Activated naive CD4-positive, alpha-beta T cell treated with Interleukin-2 at 50 U/mL for 16 hours (primary cell): ENCODE measurements around the gene ZNF438.
"Not testable (repeated sequence)": the region's sequence is repeated elsewhere in the genome, so short reads cannot be mapped to it uniquely, and the experiment has no call there.

Experiments used
- DNase-seq: peaks from one replicate; pipeline ENCODE4 v3.0.0-alpha.2; 2020

The ZNF438 gene, protein sequence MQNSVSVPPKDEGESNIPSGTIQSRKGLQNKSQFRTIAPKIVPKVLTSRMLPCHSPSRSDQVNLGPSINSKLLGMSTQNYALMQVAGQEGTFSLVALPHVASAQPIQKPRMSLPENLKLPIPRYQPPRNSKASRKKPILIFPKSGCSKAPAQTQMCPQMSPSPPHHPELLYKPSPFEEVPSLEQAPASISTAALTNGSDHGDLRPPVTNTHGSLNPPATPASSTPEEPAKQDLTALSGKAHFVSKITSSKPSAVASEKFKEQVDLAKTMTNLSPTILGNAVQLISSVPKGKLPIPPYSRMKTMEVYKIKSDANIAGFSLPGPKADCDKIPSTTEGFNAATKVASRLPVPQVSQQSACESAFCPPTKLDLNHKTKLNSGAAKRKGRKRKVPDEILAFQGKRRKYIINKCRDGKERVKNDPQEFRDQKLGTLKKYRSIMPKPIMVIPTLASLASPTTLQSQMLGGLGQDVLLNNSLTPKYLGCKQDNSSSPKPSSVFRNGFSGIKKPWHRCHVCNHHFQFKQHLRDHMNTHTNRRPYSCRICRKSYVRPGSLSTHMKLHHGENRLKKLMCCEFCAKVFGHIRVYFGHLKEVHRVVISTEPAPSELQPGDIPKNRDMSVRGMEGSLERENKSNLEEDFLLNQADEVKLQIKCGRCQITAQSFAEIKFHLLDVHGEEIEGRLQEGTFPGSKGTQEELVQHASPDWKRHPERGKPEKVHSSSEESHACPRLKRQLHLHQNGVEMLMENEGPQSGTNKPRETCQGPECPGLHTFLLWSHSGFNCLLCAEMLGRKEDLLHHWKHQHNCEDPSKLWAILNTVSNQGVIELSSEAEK

DNA sequence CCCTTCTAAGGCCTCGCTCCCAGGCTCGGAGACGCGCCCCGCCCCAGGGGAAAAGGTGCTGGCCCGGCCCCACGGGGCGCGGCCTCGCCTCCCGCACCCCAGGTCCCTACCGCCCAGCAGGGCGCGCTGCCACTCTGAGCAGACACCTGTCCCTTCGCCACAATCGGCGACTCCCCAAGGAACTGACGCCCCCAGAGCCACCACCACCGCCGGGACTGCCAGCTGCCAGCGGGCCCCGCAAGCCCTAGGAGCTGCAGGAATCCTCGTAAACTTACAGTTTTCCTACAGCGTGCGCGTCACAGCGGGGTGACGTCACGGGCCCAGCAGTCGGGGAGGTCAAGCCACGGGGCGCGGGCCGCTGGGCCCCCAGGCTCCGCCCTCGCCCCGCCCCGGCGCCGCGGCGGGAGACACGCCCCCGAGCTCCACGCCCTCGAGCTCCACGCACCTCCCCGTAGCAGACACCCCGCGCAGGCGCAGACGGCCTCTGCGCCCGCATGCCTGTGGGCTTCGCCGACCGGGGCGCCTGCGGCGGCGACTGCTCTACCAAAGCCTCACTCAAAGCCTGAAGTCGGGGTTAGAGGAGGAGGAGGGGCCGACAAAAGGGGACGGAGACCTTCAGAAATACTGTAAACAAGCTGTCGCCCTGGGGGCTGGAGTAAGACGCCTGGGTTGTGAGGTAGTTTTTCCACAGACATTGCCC lies at the start of gene ZNF438:
ZNF438 (minus strand) TSS at position 308 of the 700 bp plus-strand sequence. CDS start 154,831 bp downstream, outside the sequence.
- peak; percentile 94 for DNase-seq

DNA sequence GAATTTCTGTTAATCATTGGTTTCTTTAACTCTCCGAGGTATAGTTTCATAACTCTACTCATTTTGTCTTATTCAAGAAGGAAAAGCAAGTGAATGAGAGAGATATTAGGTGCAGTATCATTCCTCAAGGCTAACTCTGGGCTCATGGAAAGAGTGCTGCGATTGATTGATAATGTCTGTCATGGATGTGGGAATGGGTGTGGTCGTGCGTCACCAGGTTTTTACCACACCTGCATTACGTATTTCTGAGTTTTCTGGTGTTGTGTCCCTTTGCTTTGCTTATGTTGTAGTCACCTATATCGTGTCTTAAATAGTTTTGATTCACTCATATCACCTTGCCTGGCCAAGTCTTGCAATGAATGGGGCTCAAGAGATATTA lies 44.9 kb upstream of the ZNF438 start:
- no peak for DNase-seq

DNA sequence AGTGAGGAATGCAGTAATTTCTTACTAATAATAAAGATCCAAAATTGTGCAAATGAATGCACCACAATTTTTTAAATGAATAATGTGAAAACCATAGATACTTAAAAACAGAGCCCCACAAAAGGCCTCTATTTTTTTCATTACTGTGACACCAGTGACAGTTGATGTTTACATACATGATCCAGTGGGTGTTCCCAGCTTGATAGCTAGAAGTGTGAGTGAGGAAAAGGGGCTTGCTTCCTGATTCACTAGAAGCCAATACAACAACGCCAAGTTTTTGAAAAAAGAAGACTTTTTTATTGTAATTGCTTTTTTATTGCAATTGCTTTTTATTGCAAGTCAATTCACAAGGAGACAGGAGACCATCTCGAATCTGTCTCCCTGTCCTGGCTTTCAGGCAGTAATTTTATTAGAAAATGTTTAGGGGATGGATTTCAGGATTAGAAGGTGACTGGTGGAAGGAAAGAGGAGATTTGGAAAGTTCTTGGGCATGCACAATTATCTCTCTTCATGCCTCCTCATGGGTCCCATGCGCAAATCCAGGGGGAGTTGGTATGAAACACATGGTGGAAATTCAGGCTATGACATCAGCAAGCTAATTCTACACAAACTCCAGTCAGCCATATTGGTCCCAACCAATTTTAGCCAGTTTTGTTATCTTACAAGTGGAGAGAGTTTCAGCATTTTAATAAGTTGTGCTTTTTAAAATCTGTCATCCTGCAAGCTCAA lies 44.4 kb upstream of the ZNF438 start:
- no peak for DNase-seq

DNA sequence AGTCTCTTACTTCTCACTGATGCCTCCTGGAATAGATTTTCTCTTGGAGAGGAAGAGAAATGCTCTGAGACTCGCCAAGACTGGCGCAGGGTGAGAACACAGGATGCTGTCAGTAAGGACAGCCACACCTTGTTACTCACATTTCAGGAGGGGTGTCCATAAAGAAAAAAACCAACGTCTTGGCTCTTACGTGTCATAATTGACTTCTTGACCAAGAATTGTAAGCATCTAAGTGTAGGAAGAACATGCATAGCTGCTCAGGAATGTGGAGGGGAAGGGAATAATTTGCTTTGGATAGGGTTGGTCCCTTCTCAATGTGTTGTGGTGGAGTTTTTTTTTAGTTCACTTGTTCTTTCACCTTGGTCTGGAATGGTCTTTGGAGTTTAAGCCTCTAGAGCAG lies 43.8 kb upstream of the ZNF438 start:
- no peak for DNase-seq

DNA sequence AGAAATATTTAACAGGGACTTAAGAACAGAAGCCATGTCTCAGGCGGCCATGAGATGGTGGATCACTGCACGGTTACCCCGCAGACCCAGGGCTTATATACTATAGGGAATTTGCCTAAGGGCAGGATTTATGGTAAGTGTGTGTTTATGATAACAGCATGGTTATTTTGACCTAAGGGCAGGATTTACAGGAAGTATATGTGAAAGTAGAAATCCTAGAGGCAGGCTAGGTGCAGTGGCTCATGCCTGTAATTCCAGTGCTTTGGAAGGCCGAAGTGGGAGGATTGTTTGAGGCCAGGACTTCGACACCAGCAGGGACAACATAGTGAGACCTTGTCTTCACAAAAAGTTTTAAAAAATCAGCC lies 43.0 kb upstream of the ZNF438 start:
- no peak for DNase-seq

DNA sequence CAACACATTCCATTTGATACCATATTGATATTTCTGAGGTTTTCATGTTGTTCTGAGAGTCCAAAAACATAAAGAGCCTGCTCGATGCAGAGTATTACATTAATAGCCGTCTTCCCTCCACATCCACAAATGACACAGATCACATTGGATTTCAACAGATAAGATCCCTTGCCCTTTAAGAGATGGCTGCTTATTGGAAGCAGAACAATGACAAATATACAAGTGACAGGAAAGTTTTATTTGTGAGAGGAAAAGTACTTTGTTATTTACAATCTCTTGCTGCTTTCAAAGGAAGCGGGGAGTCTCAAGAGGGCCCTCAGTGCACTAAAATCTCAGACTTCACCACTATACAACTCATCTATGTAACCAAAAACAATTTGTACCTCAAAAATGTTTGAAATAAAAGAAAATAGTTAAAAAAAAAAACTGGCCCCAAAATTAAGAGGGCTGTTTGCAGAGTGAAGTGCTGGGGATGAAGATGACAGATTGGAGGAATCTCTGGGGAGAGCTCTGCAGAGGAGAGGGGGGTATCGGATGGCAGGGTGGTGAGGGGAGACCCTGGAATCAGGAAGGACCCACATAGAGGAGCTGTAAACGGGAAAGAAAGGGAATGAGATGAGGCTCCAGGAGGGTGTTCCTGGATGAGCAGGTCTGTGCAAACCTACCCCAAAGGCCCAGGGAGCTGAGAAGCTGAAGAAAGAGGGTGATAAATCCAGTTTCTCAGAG lies 42.5 kb upstream of the ZNF438 start:
- DNase-seq, result no peak

DNA sequence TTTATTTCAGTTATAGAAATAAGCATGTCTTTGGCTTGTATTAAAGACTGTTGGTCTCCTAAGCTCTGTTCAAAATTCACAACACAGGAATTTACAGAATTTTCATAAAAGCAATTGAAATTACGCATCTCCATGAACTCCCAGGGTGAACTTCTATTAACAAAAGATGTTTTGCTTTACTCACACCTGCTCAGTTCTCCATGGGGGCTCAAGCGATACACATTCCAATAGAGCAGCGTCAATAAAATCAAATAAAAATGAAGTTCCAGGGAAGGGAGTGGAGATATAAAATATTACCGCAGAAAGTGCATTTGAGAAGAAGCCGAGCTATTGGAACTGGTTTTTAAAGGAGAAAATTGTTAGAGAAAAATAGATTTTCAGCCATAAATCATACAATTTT lies 41.5 kb upstream of the ZNF438 start:
- no peak for DNase-seq

DNA sequence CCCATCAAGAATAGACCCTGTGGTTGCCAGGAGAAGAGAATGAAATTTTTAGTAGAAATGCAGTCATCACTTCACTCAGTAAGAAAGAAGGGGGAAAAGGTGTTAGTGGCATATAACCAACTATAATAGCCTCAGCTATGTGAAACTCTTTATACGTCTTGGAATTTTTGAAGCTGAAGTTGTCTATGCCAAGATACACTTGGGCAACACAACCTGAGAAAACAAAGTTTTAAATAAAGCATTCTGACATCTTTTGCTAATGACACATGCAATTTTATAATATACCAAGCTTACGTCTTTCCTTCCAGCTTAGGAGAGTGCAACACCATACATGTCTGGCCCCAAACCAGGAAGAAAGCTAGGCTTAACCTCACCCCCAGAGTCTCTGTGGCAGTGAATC lies 40.8 kb upstream of the ZNF438 start:
- DNase-seq, result no peak

DNA sequence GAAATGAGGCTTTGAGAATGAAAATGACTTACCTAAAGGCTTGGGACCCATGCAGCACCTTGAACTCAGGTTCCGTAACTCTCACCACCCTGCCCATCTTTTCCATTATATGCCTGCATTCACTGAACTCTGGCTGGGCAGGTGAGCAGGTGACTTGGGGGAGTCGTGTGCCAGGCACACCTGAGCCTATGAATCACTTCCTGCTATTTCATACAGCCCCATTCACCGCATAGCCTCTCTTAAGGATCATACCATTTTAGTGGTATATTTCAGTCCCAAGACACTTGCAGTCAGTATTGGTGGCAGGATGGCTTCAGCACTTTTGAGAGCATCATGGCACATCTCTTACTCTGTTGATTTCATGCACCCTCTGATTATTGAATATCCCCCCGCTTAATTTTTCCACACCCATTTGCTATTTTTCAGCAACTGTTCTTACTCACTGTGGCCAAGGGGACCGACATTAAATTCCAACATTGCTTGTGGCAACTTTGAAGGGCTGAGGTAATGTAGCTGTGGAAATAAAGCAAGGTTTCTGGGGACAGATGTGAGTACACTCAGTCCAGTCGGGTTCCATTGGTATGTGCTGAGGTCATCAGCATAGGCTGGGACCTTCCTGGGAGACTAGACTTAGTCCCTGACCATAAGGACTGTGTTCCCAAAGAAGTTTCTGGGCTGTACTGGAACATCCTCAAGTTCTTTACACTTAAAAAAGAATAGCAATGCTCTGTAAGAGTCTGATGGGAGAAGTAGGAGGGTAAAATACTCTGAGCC lies 39.8 kb upstream of the ZNF438 start:
- DNase-seq, result no peak

DNA sequence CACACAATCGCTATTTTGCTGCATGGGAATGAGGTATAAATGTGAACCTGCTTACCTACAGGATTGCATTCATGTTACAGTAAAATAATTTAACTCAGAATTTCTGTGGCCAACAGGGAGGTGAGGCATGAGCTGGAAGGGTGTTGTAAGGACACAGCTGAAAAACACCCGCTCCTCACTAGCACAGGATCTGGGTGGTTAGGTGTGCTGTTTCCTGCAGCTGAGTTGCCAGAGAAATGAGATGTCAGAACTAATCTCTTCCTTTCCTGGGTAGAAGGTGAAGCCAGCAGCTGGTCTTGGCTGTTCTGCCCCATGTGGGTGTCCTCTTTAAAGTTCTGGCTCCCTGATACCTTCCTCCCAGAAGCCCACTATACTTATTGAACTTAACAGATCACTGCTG lies 39.0 kb upstream of the ZNF438 start:
- no peak for DNase-seq

DNA sequence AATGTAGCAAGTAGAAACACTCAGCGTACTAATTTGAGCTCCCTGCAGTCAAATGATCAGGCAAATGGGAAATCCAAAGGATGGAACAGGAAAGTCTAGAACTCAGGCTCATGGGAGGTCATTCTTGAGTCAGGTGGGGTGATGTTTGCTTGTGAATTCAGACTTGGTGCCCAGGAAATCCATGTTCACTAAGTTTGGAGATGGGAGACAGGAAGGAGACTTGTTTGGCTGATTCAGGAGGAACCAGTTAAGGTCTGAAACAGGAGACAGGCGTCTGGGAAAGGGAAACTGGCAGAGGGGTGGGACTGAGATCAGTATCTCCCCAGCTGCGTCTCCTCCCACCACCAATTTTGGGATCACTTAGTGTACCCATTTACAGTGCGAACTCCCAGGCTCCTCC lies 38.4 kb upstream of the ZNF438 start:
- no peak for DNase-seq

DNA sequence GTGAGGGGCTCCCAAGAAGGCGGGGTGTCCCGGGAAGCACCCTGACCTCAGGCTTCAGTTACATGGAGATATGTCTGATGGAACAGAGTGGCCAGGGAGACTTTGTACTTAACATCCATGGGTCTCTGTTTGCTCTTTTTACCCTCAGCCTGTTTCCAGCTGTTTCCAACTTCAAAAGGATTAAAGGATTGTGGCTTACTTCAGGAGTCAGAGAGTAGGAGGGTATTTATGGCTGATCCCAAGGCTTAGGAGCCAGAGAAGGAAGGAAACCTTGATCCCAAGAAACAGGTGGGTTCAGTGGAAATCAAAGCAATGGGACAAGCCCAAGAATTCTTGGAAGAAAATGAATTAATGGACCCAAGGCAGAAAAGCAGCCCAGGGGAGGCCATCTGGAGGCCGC lies 37.7 kb upstream of the ZNF438 start:
- no peak for DNase-seq

DNA sequence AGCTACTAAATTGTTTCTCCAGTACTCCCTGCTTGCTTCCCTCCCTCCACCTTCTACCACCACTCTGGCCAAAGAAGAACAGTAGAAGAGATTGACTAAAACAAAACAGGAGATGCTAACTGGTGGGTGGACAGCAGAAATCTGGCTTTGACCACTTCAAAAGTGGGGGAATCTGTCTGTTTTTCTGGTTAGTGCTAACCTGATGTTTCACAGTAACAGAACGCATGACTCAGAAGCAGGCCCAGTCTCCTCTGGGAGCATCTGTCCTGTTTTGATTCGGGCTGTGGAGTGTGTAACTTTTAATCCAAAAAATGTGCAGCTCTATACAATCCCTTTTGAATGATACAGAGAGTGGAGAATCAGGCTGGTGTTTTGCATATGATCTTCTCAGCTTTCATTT lies 32.7 kb upstream of the ZNF438 start:
- DNase-seq, result no peak

DNA sequence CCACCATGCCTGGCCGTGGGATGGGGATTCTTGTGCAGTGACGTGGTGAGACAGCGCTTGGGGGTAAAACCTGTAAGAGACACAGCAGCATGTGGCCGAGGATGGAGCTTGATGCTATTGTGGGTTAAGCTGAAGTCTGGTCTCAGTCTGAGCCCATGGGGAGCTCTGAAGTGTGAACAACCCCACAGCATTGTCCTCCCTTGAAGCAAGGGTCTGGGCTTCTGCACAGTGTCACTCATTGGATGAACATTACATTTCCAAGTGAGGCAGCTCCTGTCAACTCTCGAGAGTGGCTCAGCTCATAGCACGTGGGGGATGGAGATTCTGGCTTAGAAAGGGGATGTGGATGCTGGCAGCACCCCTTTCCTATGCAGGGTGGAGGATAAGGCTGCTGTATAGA lies 32.2 kb upstream of the ZNF438 start:
- no peak for DNase-seq

DNA sequence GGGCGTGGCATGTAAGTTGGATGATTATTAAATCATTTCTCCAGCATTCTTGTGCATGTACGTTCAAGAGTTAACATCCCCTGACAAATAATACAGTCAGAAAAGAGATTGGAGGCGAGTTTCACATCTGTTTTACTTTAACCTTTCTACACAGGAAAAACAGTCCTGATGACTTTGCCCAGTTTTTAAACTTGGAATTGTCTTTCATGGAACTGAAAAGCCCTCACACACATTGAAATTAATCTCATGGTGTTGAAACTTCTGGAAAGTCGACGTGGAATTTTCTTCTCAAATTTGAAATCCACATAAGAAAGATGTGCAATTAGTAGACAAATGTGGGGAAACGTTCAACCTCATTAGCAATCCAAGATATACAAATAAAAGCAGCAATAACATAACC lies 31.2 kb upstream of the ZNF438 start:
- DNase-seq, result no peak

DNA sequence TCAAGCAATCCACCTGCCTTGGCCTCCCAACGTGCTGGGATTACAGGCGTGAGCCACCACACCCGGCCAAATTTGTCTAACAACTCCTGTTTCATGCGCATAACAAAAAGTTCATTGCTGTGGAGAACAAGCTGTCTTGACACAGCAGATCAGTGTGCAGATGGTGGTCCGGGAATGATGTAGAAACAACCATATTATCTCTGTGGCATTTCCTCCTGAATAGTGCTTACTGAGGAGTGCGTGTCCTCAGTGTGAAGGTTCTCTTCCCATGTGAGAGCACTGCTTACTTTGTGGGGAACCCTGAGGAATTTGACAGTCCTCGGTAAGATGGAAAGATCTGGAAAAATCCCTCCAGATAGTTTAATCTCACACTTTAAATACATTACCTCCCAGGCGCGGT lies 30.3 kb upstream of the ZNF438 start:
- no peak for DNase-seq

DNA sequence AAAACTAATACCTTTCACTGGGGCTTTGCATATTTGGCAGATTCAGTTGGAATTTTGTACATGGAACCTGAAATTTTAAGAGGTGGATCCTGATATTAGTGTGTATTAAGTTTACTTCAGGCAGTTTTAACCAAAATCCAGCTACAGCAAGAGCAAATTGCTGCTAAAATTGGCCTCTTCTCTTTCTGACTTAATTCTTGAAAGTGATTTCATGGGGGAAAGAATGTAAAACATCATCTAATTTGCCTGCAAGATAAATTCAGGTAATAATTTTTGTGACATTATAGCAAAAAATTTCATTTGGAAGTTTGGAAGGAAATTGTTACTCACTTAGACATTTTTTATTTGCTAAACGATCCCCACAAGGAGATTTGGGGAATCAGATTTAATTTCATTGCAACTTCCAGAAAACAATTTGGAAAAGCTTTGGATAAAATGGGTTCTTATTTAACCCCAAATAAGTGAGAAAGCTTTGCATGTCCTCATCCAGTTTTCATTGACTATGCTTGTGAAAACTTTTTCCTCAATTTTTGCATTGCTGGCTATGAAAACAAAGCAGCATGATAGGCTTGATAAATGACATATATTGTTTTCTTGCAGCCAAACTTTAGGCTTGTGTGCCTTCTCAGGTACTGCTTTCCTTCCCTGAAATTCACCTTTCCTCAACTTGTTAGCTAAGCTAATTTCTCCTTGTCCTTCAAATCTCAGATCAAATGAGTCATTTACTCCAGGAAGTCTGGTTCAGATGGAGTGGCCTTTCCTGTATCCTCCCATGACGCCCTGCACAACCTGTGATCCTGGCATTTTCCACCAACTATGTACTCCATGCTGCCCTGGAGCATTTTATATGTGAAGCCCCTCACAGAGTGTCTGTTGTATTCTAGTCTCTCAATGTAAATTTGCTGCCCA lies 27.4 kb upstream of the ZNF438 start:
- DNase-seq, result no peak

DNA sequence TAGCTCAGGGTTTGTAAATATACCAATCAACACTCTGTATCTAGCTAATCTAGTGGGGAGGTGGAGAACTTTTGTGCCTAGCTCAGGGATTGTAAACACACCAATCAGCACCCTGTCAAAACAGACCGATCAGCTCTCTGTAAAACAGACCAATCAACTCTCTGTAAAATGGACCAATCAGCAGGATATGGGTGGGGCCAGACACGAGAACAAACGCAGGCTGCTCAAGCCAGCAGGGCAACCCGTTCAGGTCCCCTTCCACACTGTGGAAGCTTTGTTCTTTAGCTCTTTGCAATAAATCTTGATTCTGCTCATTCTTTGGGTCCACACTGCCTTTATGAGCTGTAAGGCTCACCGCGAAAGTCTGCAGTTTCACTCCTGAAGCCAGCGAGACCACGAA lies 25.0 kb upstream of the ZNF438 start:
- not testable (repeated sequence) for DNase-seq

DNA sequence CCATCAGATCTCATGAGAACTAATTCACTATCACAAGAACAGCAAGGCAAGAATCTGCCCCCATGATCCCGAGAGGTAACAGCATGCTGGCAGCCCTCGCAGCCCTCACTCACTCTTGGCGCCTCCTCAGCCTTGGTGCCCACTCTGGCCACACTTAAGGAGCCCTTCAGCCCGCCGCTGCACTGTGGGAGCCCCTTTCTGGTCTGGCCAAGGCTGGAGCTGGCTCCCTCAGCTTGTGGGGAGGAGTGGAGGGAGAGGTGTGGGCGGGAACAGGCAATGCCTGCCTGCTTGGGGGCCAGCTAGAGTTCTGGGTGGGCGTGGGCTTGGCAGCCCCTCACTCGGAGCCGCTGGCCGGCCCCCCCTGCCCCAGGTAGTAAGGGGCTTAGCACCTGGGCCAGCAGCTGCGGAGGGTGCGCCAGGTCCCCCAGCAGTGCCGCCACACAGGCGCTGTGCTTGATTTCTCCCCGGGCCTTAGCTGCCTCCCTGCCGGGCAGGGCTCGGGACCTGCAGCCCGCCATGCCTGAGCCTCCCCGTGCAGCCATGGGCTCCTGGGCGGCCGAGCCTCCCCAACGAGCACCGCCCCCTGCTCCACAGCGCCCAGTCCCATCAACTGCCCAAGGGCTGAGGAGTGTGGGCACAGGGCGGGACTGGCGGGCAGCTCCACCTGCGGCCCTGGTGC lies 24.0 kb upstream of the ZNF438 start:
- no peak for DNase-seq

DNA sequence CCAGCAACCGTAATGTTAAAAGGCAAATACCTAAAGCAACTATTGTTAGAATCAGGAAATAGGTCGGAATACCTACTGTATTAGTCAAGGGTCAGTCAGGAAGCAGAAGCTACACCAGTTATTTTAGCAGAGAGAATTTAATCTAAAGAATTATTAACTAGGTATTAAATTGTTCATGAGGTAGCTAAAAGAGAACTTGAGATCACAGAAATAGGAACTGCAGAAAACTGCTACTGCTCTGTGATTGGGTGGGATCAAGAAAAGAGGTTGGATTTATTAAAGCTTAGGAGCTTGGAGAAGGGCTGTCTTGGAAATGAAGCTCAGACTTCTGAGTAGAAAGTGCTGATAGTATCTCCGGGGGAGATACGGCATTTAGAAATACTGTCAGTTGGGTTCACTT lies 20.0 kb upstream of the ZNF438 start:
- no peak for DNase-seq
